ENCODE measurements around the gene MRAP2.
"Not testable (repeated sequence)": the region's sequence is repeated elsewhere in the genome, so short reads cannot be mapped to it uniquely, and the experiment has no call there.

The MRAP2 gene

GRCh38 chr6:84018453-84019061, 15.0 kb upstream of the MRAP2 start:
- no peaks in the 10 kb centered on the region for H3K36me3 ChIP-seq (ENCODE audit: insufficient read depth, insufficient read length, low read length)
- no peaks in the 10 kb centered on the region for H3K9me3 ChIP-seq (ENCODE audit: insufficient read depth, low read length)
- no peaks in the 10 kb centered on the region for H3K4me1 ChIP-seq (ENCODE audit: insufficient read depth, insufficient read length)
- no peak for TF ChIP-seq YY1 (IDR thresholded peaks at IDR 0.05; ENCODE audit: insufficient read depth, insufficient read length)
- TF ChIP-seq SUZ12 (IDR thresholded peaks at IDR 0.05; ENCODE audit: extremely low read depth, insufficient read depth, insufficient read length), result no peak
- no peak for TF ChIP-seq ZNF274 (IDR thresholded peaks at IDR 0.05; ENCODE audit: low read depth, low read length)
- H3K27me3 ChIP-seq (ENCODE audit: insufficient read depth, insufficient read length), result no peaks in the 10 kb centered on the region
- no peak overlapping the region for H3K4me3 ChIP-seq (ENCODE audit: insufficient read length, low read depth)
- no peak for DNase-seq (ENCODE audit: low read depth, low spot score)
- H3K9ac ChIP-seq (ENCODE audit: insufficient read length, low read depth), result no peak overlapping the region

GRCh38 chr6:84019141-84019841, 14.3 kb upstream of the MRAP2 start:
- no peak overlapping the region for H3K9ac ChIP-seq (ENCODE audit: insufficient read length, low read depth)
- H3K4me1 ChIP-seq (ENCODE audit: insufficient read depth, insufficient read length), result no peaks in the 10 kb centered on the region
- no peak for TF ChIP-seq ZNF274 (IDR thresholded peaks at IDR 0.05; ENCODE audit: low read depth, low read length)
- TF ChIP-seq SUZ12 (IDR thresholded peaks at IDR 0.05; ENCODE audit: extremely low read depth, insufficient read depth, insufficient read length), result no peak
- H3K4me3 ChIP-seq (ENCODE audit: insufficient read length, low read depth), result no peak overlapping the region
- H3K27me3 ChIP-seq (ENCODE audit: insufficient read depth, insufficient read length), result no peaks in the 10 kb centered on the region
- H3K36me3 ChIP-seq (ENCODE audit: insufficient read depth, insufficient read length, low read length), result no peaks in the 10 kb centered on the region
- DNase-seq (ENCODE audit: low read depth, low spot score), result no peak
- no peaks in the 10 kb centered on the region for H3K9me3 ChIP-seq (ENCODE audit: insufficient read depth, low read length)

DNA sequence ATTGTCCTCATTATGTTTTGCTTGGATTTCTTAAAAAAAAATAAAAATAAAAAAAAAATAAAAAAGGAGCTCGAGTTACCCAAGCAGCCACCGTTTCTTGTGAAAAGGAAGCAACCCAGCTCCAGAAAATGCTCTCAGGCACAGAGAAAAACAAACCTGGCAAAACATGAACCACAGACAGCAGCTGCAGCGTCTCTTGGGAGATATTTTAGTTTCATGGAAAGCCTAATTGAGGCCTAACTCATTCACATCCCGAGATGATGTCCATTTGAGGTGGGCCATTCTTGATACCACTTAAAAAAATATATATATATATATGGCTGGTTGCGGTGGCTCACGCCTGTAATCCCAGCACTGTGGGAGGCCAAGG, 13.7 kb upstream of the MRAP2 start:
- Histone ChIP-seq H3K4me3 (ENCODE audit: insufficient read length, low read depth) (no peak overlapping the region), H3K9ac (ENCODE audit: insufficient read length, low read depth) (no peak overlapping the region)
- no peak for DNase-seq (ENCODE audit: low read depth, low spot score)

DNA sequence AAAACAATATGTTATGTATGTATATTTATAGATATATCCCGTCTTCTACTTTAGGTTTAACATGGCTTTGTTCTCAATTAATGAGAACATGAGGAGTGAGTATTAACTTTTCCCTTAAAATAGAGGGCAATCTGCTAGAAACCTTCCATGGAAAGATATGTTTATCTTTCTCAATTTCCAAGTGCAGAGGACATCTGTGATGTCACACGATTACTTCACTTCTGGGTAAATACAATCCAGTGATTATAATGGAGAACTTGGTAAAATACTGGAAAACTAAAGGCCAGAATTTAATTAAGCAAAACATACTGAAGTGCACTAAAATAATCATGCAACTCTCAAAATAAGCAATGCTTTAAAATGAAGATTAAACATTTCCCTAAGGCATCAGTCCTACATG, 11.9 kb upstream of the MRAP2 start:
- Histone ChIP-seq H3K4me1 (ENCODE audit: insufficient read depth, insufficient read length) (no peaks in the 10 kb centered on the region), H3K4me3 (ENCODE audit: insufficient read length, low read depth) (no peak overlapping the region), H3K9me3 (ENCODE audit: insufficient read depth, low read length) (no peaks in the 10 kb centered on the region), H3K9ac (ENCODE audit: insufficient read length, low read depth) (no peak overlapping the region), H3K27me3 (ENCODE audit: insufficient read depth, insufficient read length) (no peaks in the 10 kb centered on the region), H3K36me3 (ENCODE audit: insufficient read depth, insufficient read length, low read length) (no peaks in the 10 kb centered on the region)
- no peak for TF ChIP-seq YY1 (IDR thresholded peaks at IDR 0.05; ENCODE audit: insufficient read depth, insufficient read length)
- TF ChIP-seq ZNF274 (IDR thresholded peaks at IDR 0.05; ENCODE audit: low read depth, low read length), result no peak
- no peak for TF ChIP-seq SUZ12 (IDR thresholded peaks at IDR 0.05; ENCODE audit: extremely low read depth, insufficient read depth, insufficient read length)
- DNase-seq (ENCODE audit: low read depth, low spot score), result no peak

More for the DNA sequence above, 13.7 kb upstream of the MRAP2 start:
- Histone ChIP-seq H3K9me3 (ENCODE audit: insufficient read depth, low read length) (no peaks in the 10 kb centered on the region), H3K4me1 (ENCODE audit: insufficient read depth, insufficient read length) (no peaks in the 10 kb centered on the region), H3K27me3 (ENCODE audit: insufficient read depth, insufficient read length) (no peaks in the 10 kb centered on the region), H3K36me3 (ENCODE audit: insufficient read depth, insufficient read length, low read length) (no peaks in the 10 kb centered on the region)
- TF ChIP-seq ZNF274 (IDR thresholded peaks at IDR 0.05; ENCODE audit: low read depth, low read length) (no peak), YY1 (IDR thresholded peaks at IDR 0.05; ENCODE audit: insufficient read depth, insufficient read length) (no peak), SUZ12 (IDR thresholded peaks at IDR 0.05; ENCODE audit: extremely low read depth, insufficient read depth, insufficient read length) (no peak)

DNA sequence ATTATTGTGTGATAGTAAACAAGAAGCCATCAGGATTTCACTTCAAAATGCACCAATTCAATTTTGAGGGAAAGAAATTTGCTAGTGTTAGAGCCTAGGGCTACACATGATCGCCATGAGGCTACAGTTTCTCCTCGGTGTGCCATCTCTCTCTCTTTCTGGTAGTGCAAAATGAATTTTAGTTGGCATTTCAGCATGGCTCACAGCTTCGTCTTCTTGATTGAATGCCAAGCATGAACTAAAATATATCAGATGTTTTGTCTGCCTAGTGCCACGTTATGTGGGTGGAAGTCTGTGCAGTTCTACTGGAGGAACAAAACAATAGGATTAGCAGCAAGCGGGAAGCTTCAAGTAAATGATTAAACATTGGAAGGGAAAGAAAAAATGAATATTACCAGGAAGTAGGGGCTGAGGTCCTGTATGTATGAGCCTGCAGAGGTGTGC, 6.8 kb upstream of the MRAP2 start:
- Histone ChIP-seq H3K36me3 (ENCODE audit: insufficient read depth, insufficient read length, low read length) (no peaks in the 10 kb centered on the region), H3K9me3 (ENCODE audit: insufficient read depth, low read length) (no peaks in the 10 kb centered on the region), H3K27me3 (ENCODE audit: insufficient read depth, insufficient read length) (no peaks in the 10 kb centered on the region), H3K9ac (ENCODE audit: insufficient read length, low read depth) (no peak overlapping the region), H3K4me1 (ENCODE audit: insufficient read depth, insufficient read length) (no peaks in the 10 kb centered on the region), H3K4me3 (ENCODE audit: insufficient read length, low read depth) (no peak overlapping the region)
- DNase-seq (ENCODE audit: low read depth, low spot score), result no peak
- TF ChIP-seq YY1 (IDR thresholded peaks at IDR 0.05; ENCODE audit: insufficient read depth, insufficient read length) (no peak), ZNF274 (IDR thresholded peaks at IDR 0.05; ENCODE audit: low read depth, low read length) (no peak), SUZ12 (IDR thresholded peaks at IDR 0.05; ENCODE audit: extremely low read depth, insufficient read depth, insufficient read length) (no peak)

GRCh38 chr6:84027340-84028181, 6.0 kb upstream of the MRAP2 start:
- no peak for DNase-seq (ENCODE audit: low read depth, low spot score)
- Histone ChIP-seq H3K4me3 (ENCODE audit: insufficient read length, low read depth) (no peak overlapping the region), H3K9ac (ENCODE audit: insufficient read length, low read depth) (no peak overlapping the region), H3K9me3 (ENCODE audit: insufficient read depth, low read length) (no peaks in the 10 kb centered on the region), H3K4me1 (ENCODE audit: insufficient read depth, insufficient read length) (no peaks in the 10 kb centered on the region), H3K36me3 (ENCODE audit: insufficient read depth, insufficient read length, low read length) (no peaks in the 10 kb centered on the region), H3K27me3 (ENCODE audit: insufficient read depth, insufficient read length) (peaks cover 4% of the 10 kb centered on the region)
- TF ChIP-seq ZNF274 (IDR thresholded peaks at IDR 0.05; ENCODE audit: low read depth, low read length), result no peak
- TF ChIP-seq YY1 (IDR thresholded peaks at IDR 0.05; ENCODE audit: insufficient read depth, insufficient read length), result no peak
- no peak for TF ChIP-seq SUZ12 (IDR thresholded peaks at IDR 0.05; ENCODE audit: extremely low read depth, insufficient read depth, insufficient read length)

- Histone ChIP-seq H3K4me3 (ENCODE audit: insufficient read length, low read depth) (no peak overlapping the region), H3K9ac (ENCODE audit: insufficient read length, low read depth) (no peak overlapping the region), H3K27me3 (ENCODE audit: insufficient read depth, insufficient read length) (peaks cover 12% of the 10 kb centered on the region), H3K36me3 (ENCODE audit: insufficient read depth, insufficient read length, low read length) (no peaks in the 10 kb centered on the region), H3K9me3 (ENCODE audit: insufficient read depth, low read length) (no peaks in the 10 kb centered on the region), H3K4me1 (ENCODE audit: insufficient read depth, insufficient read length) (no peaks in the 10 kb centered on the region)
- DNase-seq (ENCODE audit: low read depth, low spot score), result no peak
- TF ChIP-seq YY1 (IDR thresholded peaks at IDR 0.05; ENCODE audit: insufficient read depth, insufficient read length), result no peak
- TF ChIP-seq SUZ12 (IDR thresholded peaks at IDR 0.05; ENCODE audit: extremely low read depth, insufficient read depth, insufficient read length), result no peak
- TF ChIP-seq ZNF274 (IDR thresholded peaks at IDR 0.05; ENCODE audit: low read depth, low read length), result no peak
These were observed 5.2 kb upstream of the MRAP2 start for GRCh38 chr6:84028350-84028749.

GRCh38 chr6:84032000-84032399, 1.6 kb upstream of the MRAP2 start:
- H3K4me3 ChIP-seq (ENCODE audit: insufficient read length, low read depth); H3K36me3 ChIP-seq (ENCODE audit: insufficient read depth, insufficient read length, low read length); H3K4me1 ChIP-seq (ENCODE audit: insufficient read depth, insufficient read length); H3K9ac ChIP-seq (ENCODE audit: insufficient read length, low read depth); H3K9me3 ChIP-seq (ENCODE audit: insufficient read depth, low read length); DNase-seq (ENCODE audit: low read depth, low spot score): not testable (repeated sequence)
- H3K27me3 ChIP-seq (ENCODE audit: insufficient read depth, insufficient read length), result peaks cover 30% of the 10 kb centered on the region

Data from NT2/D1 (cell line).